ENCODE measurements around the gene WAPL. TPM values are rescaled to one million over a fixed set of nuclear protein-coding genes. Genes with fewer than 3 reads are reported as not detected.

Gene WAPL
- polyA plus RNA-seq, 1 of the 3 experiments (the other 2 are of a cell fraction): 8.7 TPM

GRCh38 chr10:86393862-86394455 lies 127.6 kb downstream of the WAPL start:
- TF ChIP-seq, protein P1, sequence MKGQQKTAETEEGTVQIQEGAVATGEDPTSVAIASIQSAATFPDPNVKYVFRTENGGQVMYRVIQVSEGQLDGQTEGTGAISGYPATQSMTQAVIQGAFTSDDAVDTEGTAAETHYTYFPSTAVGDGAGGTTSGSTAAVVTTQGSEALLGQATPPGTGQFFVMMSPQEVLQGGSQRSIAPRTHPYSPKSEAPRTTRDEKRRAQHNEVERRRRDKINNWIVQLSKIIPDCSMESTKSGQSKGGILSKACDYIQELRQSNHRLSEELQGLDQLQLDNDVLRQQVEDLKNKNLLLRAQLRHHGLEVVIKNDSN (IDR thresholded peaks at IDR 0.05; ENCODE audit: borderline replicate concordance, low read depth): no peak
- no peak for TF ChIP-seq MXI1 (IDR thresholded peaks at IDR 0.05; ENCODE audit: low read depth, low read length)
- TF ChIP-seq EZH2phosphoT487 (IDR thresholded peaks at IDR 0.05; ENCODE audit: borderline replicate concordance, low read depth): no peak
- TF ChIP-seq TCF12 (IDR thresholded peaks at IDR 0.05): no peak
- TF ChIP-seq, protein P2, sequence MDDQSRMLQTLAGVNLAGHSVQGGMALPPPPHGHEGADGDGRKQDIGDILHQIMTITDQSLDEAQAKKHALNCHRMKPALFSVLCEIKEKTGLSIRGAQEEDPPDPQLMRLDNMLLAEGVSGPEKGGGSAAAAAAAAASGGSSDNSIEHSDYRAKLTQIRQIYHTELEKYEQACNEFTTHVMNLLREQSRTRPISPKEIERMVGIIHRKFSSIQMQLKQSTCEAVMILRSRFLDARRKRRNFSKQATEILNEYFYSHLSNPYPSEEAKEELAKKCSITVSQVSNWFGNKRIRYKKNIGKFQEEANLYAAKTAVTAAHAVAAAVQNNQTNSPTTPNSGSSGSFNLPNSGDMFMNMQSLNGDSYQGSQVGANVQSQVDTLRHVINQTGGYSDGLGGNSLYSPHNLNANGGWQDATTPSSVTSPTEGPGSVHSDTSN (IDR thresholded peaks at IDR 0.05): no peak
- ChIA-PET CTCF (interaction anchor here (1.1 to 1.8 kb wide), 2 partner anchors 191 to 193 kb away, joined by 3 to 7 read pairs; no protein-coding TSS in a partner anchor), POLR2A (no interaction called here)
- H3K9ac ChIP-seq: no peak overlapping the region
- H3F3A ChIP-seq (replicated peaks; ENCODE audit: insufficient read depth): no peaks in the 10 kb centered on the region
- no peak overlapping the region for H3K4me2 ChIP-seq
- DNase-seq: no peak
- no peak overlapping the region for H3K4me3 ChIP-seq (ENCODE audit: low read depth in 2 of 2, low read length in 1 of 2)
- no peaks in the 10 kb centered on the region for H4K20me1 ChIP-seq (ENCODE audit: insufficient read depth)
- no peaks in the 10 kb centered on the region for H3K9me3 ChIP-seq
- H3K9me2 ChIP-seq: no peaks in the 10 kb centered on the region
- no peaks in the 10 kb centered on the region for H3K36me3 ChIP-seq (replicated peaks in 1 of 2; ENCODE audit: control insufficient read depth in 1 of 2, insufficient read depth in 2 of 2, low read length in 1 of 2)
- 76% methylated on average over 10 of the region's 10 CpGs for WGBS (ENCODE audit: low lambda C conversion rate)
- H2AFZ ChIP-seq (ENCODE audit: low read depth): no peak overlapping the region
- no peaks in the 10 kb centered on the region for H3K79me2 ChIP-seq (ENCODE audit: insufficient read depth)
- H3K4me1 ChIP-seq (ENCODE audit: control insufficient read depth in 1 of 2, insufficient read depth in 2 of 2, low read depth in 1 of 2, low read length in 1 of 2): no peaks in the 10 kb centered on the region
- no peaks in the 10 kb centered on the region; the same call in 1 of the 2 replicates for H3K27me3 ChIP-seq (ENCODE audit: insufficient read depth)
- no peak overlapping the region for H3K27ac ChIP-seq (ENCODE audit: low read depth in 2 of 2, low read length in 1 of 2)

DNA sequence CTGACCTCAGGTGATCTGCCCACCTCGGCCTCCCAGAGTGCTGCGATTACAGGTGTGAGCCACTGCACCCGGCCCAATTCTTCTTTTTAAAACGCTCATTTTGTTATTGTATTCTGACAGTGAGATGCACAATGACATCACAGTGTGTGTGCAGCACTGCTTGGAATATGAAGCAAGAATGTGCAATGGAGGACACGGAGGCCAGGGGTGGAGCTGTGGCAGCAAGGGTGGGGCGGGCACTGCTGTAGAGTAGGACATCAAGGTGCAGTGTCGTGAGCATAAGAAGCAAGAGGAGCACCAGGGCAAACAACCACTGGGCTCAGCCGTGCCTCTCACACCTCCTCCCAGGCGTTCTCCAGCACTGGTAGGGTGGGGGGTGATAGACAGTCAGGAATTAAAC lies 128.2 kb downstream of the WAPL start:
- no peaks in the 10 kb centered on the region for H4K20me1 ChIP-seq (ENCODE audit: insufficient read depth)
- no peak for TF ChIP-seq TAF1 (IDR thresholded peaks at IDR 0.05; ENCODE audit: borderline replicate concordance, low read depth, low read length)
- CTCF ChIA-PET: interaction anchor here (1.1 to 1.8 kb wide), 2 partner anchors 191 to 193 kb away, joined by 3 to 7 read pairs; no protein-coding TSS in a partner anchor

DNA sequence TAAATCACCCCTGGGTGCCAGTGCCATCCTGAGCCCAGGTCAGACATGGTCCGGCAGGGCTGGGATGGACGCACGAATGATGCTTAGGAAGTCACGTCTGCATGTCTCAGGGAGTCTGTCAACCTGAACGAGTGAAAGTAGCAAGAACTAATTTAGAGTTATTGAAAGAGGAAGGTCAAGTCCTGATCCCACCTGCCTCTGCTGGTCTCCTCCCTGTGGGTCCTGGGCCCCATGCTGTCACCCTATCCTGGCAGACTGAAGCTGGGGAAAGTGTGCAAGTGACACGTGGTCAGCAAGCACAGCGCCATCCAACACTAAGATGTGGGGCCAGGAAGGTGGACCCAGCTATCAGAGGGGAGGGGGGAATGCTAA lies 128.9 kb downstream of the WAPL start:
- Histone ChIP-seq H3K9me2 (no peaks in the 10 kb centered on the region), H3K27me3 (ENCODE audit: insufficient read depth) (no peaks in the 10 kb centered on the region; the same call in 1 of the 2 replicates), H3K4me2 (no peak overlapping the region), H3K36me3 (replicated peaks in 1 of 2; ENCODE audit: control insufficient read depth in 1 of 2, insufficient read depth in 2 of 2, low read length in 1 of 2) (no peaks in the 10 kb centered on the region), H3K9me3 (no peaks in the 10 kb centered on the region), H4K20me1 (ENCODE audit: insufficient read depth) (no peaks in the 10 kb centered on the region), H3K4me1 (ENCODE audit: control insufficient read depth in 1 of 2, insufficient read depth in 2 of 2, low read depth in 1 of 2, low read length in 1 of 2) (no peaks in the 10 kb centered on the region), H3K27ac (ENCODE audit: low read depth in 2 of 2, low read length in 1 of 2) (no peak overlapping the region), H3K9ac (no peak overlapping the region), H3F3A (replicated peaks; ENCODE audit: insufficient read depth) (no peaks in the 10 kb centered on the region), H3K79me2 (ENCODE audit: insufficient read depth) (no peaks in the 10 kb centered on the region), H3K4me3 (ENCODE audit: low read depth in 2 of 2, low read length in 1 of 2) (no peak overlapping the region), H2AFZ (ENCODE audit: low read depth) (no peak overlapping the region)
- no peak for DNase-seq
- no peak for TF ChIP-seq NFIC (IDR thresholded peaks at IDR 0.05; ENCODE audit: borderline replicate concordance)
- TF ChIP-seq, protein P3, sequence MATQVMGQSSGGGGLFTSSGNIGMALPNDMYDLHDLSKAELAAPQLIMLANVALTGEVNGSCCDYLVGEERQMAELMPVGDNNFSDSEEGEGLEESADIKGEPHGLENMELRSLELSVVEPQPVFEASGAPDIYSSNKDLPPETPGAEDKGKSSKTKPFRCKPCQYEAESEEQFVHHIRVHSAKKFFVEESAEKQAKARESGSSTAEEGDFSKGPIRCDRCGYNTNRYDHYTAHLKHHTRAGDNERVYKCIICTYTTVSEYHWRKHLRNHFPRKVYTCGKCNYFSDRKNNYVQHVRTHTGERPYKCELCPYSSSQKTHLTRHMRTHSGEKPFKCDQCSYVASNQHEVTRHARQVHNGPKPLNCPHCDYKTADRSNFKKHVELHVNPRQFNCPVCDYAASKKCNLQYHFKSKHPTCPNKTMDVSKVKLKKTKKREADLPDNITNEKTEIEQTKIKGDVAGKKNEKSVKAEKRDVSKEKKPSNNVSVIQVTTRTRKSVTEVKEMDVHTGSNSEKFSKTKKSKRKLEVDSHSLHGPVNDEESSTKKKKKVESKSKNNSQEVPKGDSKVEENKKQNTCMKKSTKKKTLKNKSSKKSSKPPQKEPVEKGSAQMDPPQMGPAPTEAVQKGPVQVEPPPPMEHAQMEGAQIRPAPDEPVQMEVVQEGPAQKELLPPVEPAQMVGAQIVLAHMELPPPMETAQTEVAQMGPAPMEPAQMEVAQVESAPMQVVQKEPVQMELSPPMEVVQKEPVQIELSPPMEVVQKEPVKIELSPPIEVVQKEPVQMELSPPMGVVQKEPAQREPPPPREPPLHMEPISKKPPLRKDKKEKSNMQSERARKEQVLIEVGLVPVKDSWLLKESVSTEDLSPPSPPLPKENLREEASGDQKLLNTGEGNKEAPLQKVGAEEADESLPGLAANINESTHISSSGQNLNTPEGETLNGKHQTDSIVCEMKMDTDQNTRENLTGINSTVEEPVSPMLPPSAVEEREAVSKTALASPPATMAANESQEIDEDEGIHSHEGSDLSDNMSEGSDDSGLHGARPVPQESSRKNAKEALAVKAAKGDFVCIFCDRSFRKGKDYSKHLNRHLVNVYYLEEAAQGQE (IDR thresholded peaks at IDR 0.05; ENCODE audit: low read depth, low read length): no peak
- WGBS (ENCODE audit: low lambda C conversion rate): 76% methylated on average over 7 of the region's 7 CpGs
- ChIA-PET POLR2A (no interaction called here), CTCF (interaction anchor here (0.6 to 3.2 kb wide), 4 partner anchors 15 to 466 kb away, joined by 3 to 12 read pairs (median 8); no protein-coding TSS in a partner anchor)

More for the DNA sequence above, 128.2 kb downstream of the WAPL start:
- Histone ChIP-seq H3K4me1 (ENCODE audit: control insufficient read depth in 1 of 2, insufficient read depth in 2 of 2, low read depth in 1 of 2, low read length in 1 of 2) (no peaks in the 10 kb centered on the region), H3K27me3 (ENCODE audit: insufficient read depth) (no peaks in the 10 kb centered on the region; the same call in 1 of the 2 replicates), H2AFZ (ENCODE audit: low read depth) (no peak overlapping the region), H3K4me3 (ENCODE audit: low read depth in 2 of 2, low read length in 1 of 2) (no peak overlapping the region), H3K9me3 (no peaks in the 10 kb centered on the region), H3K4me2 (no peak overlapping the region), H3K27ac (ENCODE audit: low read depth in 2 of 2, low read length in 1 of 2) (no peak overlapping the region), H3K9ac (no peak overlapping the region), H3K9me2 (no peaks in the 10 kb centered on the region), H3F3A (replicated peaks; ENCODE audit: insufficient read depth) (no peaks in the 10 kb centered on the region), H3K79me2 (ENCODE audit: insufficient read depth) (no peaks in the 10 kb centered on the region), H3K36me3 (replicated peaks in 1 of 2; ENCODE audit: control insufficient read depth in 1 of 2, insufficient read depth in 2 of 2, low read length in 1 of 2) (no peaks in the 10 kb centered on the region)
- no peak for DNase-seq
- WGBS (ENCODE audit: low lambda C conversion rate): 69% methylated on average over 9 of the region's 9 CpGs
- POLR2A ChIA-PET: no interaction called here
